WI38 (cell line): Measurements from ENCODE around the gene SPOCK1.

Experiments
- H3K4me3 ChIP-seq: 2 replicates; pipeline ENCODE4 v1.5.1; 2011; ENCODE audit warnings: low read depth, mild to moderate bottlenecking, control low read depth, low read length
- CTCF ChIP-seq: IDR thresholded peaks from 2 replicates; pipeline ENCODE4 v1.5.1; 2012; ENCODE audit warnings: low read depth, mild to moderate bottlenecking, control low read depth, low read length

Gene SPOCK1

GRCh38 chr5:137221943-137222342, 277.2 kb downstream of the SPOCK1 start:
- no peak for TF ChIP-seq CTCF
- H3K4me3 ChIP-seq = no peak overlapping the region

GRCh38 chr5:137220523-137220927, 278.6 kb downstream of the SPOCK1 start:
- no peak overlapping the region for H3K4me3 ChIP-seq
- TF ChIP-seq CTCF = peak; percentile 49

DNA sequence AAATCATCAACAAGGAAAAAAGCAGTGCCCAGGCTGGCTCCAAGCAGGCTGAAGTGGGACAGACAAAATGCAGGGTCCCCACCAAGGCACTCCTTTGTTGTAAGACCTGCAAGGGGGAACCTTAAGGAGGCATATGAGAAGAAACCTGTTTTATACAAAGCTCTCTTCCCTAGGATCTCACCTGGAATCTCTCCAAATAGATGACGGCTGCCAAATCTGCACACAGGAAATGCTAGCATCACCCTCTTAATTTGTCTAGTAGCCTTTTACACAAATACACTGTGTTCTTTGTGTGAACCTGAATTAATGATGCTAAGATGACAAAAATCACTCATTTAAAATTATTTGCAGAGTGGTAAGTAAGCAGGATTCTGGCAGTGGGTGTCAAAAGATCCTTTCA, 280.2 kb downstream of the SPOCK1 start:
- no peak overlapping the region for H3K4me3 ChIP-seq
- TF ChIP-seq CTCF = no peak

DNA sequence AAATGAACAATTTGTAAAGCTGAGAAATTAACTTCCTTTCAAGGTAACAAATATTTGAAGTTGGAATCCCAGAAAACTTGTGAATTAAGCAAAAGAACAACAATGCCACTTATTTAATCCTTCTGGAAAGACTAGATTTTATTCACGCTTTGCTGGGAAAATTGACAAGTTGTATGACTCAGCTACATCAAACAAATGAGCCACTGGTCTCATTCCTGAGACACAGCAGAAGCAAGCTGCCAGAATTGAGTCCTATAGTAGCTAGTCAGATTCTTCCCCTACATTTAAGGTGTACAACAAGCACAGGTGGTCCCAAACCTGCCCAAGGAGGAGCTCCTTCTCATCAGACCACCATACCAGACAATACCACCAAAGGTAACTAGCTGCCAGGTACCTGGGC, 280.7 kb downstream of the SPOCK1 start:
- TF ChIP-seq CTCF = no peak
- no peak overlapping the region for H3K4me3 ChIP-seq

DNA sequence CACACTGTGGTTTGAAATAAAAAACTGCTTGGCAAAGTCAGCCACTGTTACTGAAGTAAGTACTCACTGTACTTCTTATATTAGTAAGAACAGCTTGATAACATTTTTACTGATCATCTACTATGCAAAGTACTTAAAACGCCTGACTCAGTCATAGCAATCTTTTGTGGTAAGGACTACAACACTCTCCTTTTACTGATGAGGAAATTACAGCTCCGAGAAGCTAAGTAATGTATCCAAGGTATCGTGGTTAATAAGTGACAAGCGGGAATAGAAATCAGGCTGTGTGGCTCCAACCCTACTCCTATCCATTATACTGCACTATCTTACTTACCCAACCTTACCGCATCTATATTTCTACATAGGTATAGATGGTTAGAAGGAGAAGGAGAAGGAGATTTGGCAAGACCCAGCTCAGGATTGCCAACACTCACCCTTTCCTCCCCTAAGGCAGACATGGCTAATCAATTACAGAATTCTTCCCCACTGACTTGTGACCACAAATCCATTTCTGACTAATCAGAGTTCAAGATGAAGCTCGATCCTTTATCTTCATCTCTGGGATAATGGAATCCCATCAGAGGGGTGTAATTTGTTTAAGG, 281.4 kb downstream of the SPOCK1 start:
- H3K4me3 ChIP-seq = no peak overlapping the region

GRCh38 chr5:137216976-137217598, 282.0 kb downstream of the SPOCK1 start:
- no peak for TF ChIP-seq CTCF
- H3K4me3 ChIP-seq = no peak overlapping the region

More for the DNA sequence above, 281.4 kb downstream of the SPOCK1 start:
- no peak for TF ChIP-seq CTCF

- no peak for TF ChIP-seq CTCF
- H3K4me3 ChIP-seq = no peak overlapping the region
Measured at GRCh38 chr5:137215780-137216179, 283.3 kb downstream of the SPOCK1 start.
